ENCODE measurements around the gene QRFPR. TPM values are rescaled to one million over a fixed set of nuclear protein-coding genes. Genes with fewer than 3 reads are reported as not detected.

Gene QRFPR
- total RNA-seq, 4 donors from 2014 or later = 1.4 TPM; not detected in 3

DNA sequence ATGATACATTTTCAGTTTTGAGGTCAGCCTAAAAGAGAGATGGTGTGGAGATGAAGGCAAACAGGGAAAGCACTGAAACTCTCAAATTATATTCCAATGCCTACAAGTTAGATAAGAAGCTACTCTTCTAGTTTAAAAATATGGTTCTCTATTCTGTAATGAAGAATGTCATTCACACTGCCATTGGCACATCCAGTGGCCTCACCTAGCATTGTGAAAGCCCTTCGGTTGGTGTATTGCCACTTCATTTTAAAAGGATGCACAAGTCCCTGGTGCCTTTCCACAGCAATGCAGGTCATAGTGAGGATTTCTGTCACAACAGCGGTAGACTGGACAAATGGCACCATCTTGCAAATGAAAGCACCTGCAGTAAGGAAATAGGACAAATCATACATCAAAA is 40.6 kb downstream of the QRFPR start:
- DNase-seq (ENCODE audit: low spot score) (no peak), ATAC-seq (ENCODE audit: low FRiP score) (no peak)
- TF ChIP-seq, protein P1, sequence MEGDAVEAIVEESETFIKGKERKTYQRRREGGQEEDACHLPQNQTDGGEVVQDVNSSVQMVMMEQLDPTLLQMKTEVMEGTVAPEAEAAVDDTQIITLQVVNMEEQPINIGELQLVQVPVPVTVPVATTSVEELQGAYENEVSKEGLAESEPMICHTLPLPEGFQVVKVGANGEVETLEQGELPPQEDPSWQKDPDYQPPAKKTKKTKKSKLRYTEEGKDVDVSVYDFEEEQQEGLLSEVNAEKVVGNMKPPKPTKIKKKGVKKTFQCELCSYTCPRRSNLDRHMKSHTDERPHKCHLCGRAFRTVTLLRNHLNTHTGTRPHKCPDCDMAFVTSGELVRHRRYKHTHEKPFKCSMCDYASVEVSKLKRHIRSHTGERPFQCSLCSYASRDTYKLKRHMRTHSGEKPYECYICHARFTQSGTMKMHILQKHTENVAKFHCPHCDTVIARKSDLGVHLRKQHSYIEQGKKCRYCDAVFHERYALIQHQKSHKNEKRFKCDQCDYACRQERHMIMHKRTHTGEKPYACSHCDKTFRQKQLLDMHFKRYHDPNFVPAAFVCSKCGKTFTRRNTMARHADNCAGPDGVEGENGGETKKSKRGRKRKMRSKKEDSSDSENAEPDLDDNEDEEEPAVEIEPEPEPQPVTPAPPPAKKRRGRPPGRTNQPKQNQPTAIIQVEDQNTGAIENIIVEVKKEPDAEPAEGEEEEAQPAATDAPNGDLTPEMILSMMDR (IDR thresholded peaks at IDR 0.05) = no peak

DNA sequence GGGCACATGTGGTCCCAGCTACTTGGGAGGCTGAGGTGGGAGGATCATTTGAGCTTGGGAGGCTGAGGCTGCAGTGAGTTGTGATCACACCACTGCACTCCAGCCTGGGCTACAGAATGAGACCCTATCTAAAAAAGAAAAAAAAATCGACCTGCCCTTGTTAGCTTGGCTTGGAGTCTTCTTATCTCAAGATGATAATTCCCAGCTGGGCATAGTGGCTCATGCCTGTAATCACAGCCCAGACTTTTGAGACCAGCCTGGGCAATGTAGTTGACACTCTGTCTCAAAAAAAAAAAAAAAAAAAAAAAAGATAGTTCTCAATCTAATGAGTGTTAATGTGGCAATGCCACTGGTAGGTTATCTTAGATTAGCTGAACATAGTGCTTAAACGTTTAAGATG is 41.0 kb downstream of the QRFPR start:
- TF ChIP-seq, protein P1 (IDR thresholded peaks at IDR 0.05) = no peak
- DNase-seq (ENCODE audit: low spot score) (no peak), ATAC-seq (ENCODE audit: low FRiP score) (no peak)

DNA sequence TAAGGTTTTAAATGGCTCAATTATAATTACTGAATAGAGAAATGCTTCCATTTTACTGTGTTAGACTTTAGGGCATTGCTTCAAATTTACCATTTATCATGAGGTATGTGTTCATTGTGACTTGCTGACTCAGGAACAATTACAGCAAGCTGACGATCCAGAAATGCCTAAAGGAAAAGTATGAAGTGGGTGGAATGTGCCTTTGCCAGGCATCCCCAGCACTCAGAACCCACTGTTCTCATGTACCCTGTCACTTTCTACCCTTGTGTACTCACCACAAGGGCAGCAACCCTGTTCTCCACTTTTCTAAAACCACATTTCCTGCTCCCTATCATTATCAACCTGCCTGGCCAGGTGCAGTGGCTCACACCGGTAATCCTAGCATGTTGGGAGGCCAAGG is 41.5 kb downstream of the QRFPR start:
- no peak for DNase-seq (ENCODE audit: low spot score)
- no peak for ATAC-seq (ENCODE audit: low FRiP score)
- TF ChIP-seq, protein P1 (IDR thresholded peaks at IDR 0.05) = no peak

DNA sequence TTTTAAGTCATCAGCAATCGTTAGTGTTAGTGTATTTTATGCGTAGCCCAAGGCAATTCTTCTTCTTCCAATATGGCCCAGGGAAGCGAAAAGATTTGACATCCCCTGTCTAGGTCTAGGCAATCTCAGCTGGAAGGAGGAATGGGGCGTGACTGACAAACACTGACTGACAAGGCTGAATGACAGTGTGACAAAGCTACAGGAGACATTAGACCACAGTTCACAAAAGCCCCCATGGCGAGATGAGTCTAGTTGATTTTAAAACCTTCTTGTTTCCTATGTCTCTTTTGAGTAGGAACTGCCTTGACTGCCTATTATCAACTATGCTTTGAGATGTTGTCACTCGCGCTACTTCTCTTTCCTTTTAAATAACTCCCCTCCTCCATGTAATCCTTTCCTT is 42.3 kb downstream of the QRFPR start:
- ATAC-seq (ENCODE audit: low FRiP score) = no peak
- TF ChIP-seq, protein P1 (IDR thresholded peaks at IDR 0.05) = no peak
- DNase-seq (ENCODE audit: low spot score) = no peak

DNA sequence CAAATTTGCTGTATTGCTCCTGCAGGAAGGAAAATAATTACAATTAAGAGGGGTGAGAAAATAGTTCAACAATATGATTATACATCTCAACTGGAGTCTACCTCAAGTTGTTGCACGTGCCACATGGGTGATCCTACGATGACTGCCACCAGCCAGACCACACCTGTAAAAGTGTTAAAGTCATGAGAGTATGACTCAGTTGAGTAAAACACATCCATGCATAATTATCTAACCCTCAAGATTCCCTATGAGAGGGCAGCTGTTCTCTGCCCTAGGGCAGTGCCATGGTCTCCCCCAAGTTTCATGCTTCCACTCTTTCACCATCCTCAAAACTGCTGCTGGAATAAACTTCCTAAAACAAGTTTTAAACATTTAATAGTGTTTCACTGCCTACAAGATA is 44.1 kb downstream of the QRFPR start:
- DNase-seq (ENCODE audit: low spot score) (no peak), ATAC-seq (ENCODE audit: low FRiP score) (no peak)
- TF ChIP-seq, protein P1 (IDR thresholded peaks at IDR 0.05) = no peak

DNA sequence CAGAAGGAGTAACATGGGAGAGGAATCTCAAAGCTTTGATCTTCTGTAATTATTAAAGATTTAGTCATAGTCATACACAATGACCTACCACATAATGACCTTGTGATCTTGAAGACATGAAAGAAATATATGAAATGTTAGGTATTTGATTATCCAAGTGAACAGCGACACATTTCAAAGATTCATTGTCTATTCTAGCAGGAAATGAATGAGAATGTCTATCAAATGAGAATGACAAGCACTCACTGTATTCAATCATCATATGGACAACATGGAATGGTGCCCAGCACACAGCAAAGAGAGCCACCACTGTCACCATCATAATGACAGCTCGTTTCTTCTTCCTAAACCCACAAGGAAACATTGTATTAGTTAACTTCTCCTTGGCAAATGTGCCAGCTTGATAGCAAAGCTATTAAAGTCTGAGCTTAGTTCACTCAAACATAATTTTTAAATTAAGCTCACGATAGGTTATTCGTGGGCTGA is 50.6 kb downstream of the QRFPR start:
- no peak for DNase-seq (ENCODE audit: low spot score)
- ATAC-seq (ENCODE audit: low FRiP score) = no peak
- TF ChIP-seq, protein P1 (IDR thresholded peaks at IDR 0.05) = no peak

GRCh38 chr4:121326597-121326996 is 54.2 kb downstream of the QRFPR start:
- TF ChIP-seq, protein P1 (IDR thresholded peaks at IDR 0.05) = no peak
- DNase-seq (ENCODE audit: low spot score) (no peak), ATAC-seq (ENCODE audit: low FRiP score) (no peak)

All from omental fat pad (tissue), 4 donors.